Forelimb muscle (tissue), 1 donor: ENCODE measurements around the gene NFATC1. TPM values are rescaled to one million over a fixed set of nuclear protein-coding genes. Genes with fewer than 3 reads are reported as not detected.

Experiments used
- DNase-seq: peaks from one replicate; pipeline ENCODE4 v3.0.0-alpha.2; 2013; ENCODE audit warnings: low read depth
- polyA plus RNA-seq: library from polyadenylated mRNA; unstranded; fragments of 120-200 nt; gene quantifications from one replicate; pipeline ENCODE4 v1.2.1, GENCODE V29; 2013; ENCODE audit not compliant: insufficient read length

The NFATC1 gene
- polyA plus RNA-seq, 1 donor, result 10.2 TPM

- no peak for DNase-seq
These were observed 136.7 kb downstream of the NFATC1 start for GRCh38 chr18:79532313-79533007.

GRCh38 chr18:79533146-79533545, 137.4 kb downstream of the NFATC1 start:
- no peak for DNase-seq

GRCh38 chr18:79533591-79533990, 137.9 kb downstream of the NFATC1 start:
- no peak for DNase-seq

- no peak for DNase-seq
These were observed 138.6 kb downstream of the NFATC1 start for GRCh38 chr18:79534356-79534755.

GRCh38 chr18:79537758-79538157, 142.0 kb downstream of the NFATC1 start:
- no peak for DNase-seq

GRCh38 chr18:79538635-79539034, 142.9 kb downstream of the NFATC1 start:
- DNase-seq, result no peak

- no peak for DNase-seq
These were observed 144.6 kb downstream of the NFATC1 start for GRCh38 chr18:79540161-79540903.

- no peak for DNase-seq
These were observed 145.2 kb downstream of the NFATC1 start for GRCh38 chr18:79540904-79541282.

- no peak for DNase-seq
These were observed 146.5 kb downstream of the NFATC1 start for GRCh38 chr18:79542213-79542612.

GRCh38 chr18:79542876-79543750, 147.4 kb downstream of the NFATC1 start:
- no peak for DNase-seq

GRCh38 chr18:79543861-79544385, 148.2 kb downstream of the NFATC1 start:
- DNase-seq, result no peak

GRCh38 chr18:79544386-79544963, 148.7 kb downstream of the NFATC1 start:
- DNase-seq, result no peak

GRCh38 chr18:79545255-79545654, 149.5 kb downstream of the NFATC1 start:
- DNase-seq, result no peak

GRCh38 chr18:79545736-79546171, 150.0 kb downstream of the NFATC1 start:
- DNase-seq, result no peak

GRCh38 chr18:79546781-79547272, 151.1 kb downstream of the NFATC1 start:
- no peak for DNase-seq

- DNase-seq, result no peak
These were observed 151.8 kb downstream of the NFATC1 start for GRCh38 chr18:79547413-79548076.

GRCh38 chr18:79548077-79548450, 152.3 kb downstream of the NFATC1 start:
- no peak for DNase-seq

GRCh38 chr18:79548621-79548985, 152.9 kb downstream of the NFATC1 start:
- no peak for DNase-seq

GRCh38 chr18:79548986-79549637, 153.4 kb downstream of the NFATC1 start:
- DNase-seq, result no peak

GRCh38 chr18:79549638-79550000, 153.9 kb downstream of the NFATC1 start:
- DNase-seq, result no peak
